ENCODE data around the gene ARAF.

ARAF gene

DNA sequence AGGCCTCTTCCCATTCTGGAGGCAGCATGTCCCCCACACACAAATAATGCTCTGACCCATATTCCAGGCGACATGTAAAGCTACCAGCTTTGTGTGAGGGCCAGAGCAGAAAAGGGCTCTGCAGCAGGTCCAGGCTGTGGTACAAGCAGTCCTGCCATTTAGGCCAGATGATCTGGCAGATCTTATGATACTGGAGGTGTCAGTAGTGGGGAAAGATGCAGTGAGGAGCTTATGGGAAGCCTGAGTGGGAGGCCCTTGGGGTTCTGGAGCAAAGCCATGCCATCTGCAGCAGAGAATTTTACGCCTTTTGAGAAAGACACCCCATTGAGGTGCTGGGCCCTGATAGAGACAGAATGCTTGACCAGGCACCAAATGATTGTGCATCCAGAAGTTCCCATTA, 50.9 kb downstream of the ARAF start:
- ChIA-PET CTCF (interaction anchor here (0.6 kb wide), 1 partner anchor 419 kb away, joined by 3 read pairs; no protein-coding TSS in a partner anchor), POLR2A (no interaction called here)
- Histone ChIP-seq H3K27ac (ENCODE audit: extremely low read depth, low read depth, low read length) (no peak overlapping the region), H3K9me3 (ENCODE audit: control insufficient read depth, insufficient read depth, low read depth, low read length) (no peaks in the 10 kb centered on the region), H3K4me1 (ENCODE audit: control insufficient read depth, insufficient read depth, low read length) (no peaks in the 10 kb centered on the region), H3K36me3 (ENCODE audit: control insufficient read depth in 2 of 2, insufficient read depth in 1 of 2, low read length in 2 of 2) (no peaks in the 10 kb centered on the region), H3K4me3 (ENCODE audit: low read depth, low read length) (no peak overlapping the region)
- no peak for TF ChIP-seq ZNF335 (tag by site-specific recombination; conservative IDR thresholded peaks at IDR 0.05)
- no peak for TF ChIP-seq ZNF274 (IDR thresholded peaks at IDR 0.05; ENCODE audit: low read length)
- TF ChIP-seq ZNF274 (tag by site-specific recombination; IDR thresholded peaks at IDR 0.05; ENCODE audit: borderline replicate concordance): no peak
- TF ChIP-seq, protein P1, sequence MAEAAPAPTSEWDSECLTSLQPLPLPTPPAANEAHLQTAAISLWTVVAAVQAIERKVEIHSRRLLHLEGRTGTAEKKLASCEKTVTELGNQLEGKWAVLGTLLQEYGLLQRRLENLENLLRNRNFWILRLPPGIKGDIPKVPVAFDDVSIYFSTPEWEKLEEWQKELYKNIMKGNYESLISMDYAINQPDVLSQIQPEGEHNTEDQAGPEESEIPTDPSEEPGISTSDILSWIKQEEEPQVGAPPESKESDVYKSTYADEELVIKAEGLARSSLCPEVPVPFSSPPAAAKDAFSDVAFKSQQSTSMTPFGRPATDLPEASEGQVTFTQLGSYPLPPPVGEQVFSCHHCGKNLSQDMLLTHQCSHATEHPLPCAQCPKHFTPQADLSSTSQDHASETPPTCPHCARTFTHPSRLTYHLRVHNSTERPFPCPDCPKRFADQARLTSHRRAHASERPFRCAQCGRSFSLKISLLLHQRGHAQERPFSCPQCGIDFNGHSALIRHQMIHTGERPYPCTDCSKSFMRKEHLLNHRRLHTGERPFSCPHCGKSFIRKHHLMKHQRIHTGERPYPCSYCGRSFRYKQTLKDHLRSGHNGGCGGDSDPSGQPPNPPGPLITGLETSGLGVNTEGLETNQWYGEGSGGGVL (tag by site-specific recombination; IDR thresholded peaks at IDR 0.05): no peak
- no peak for TF ChIP-seq BCL11A (tag by site-specific recombination; IDR thresholded peaks at IDR 0.05; ENCODE audit: low read depth)
- TF ChIP-seq ZNF48 (tag by site-specific recombination; IDR thresholded peaks at IDR 0.05): no peak
- TF ChIP-seq ZNF169 (tag by site-specific recombination; IDR thresholded peaks at IDR 0.05): no peak
- no peak for TF ChIP-seq ZNF394 (tag by site-specific recombination; IDR thresholded peaks at IDR 0.05; ENCODE audit: borderline replicate concordance)
- TF ChIP-seq MEIS1 (CRISPR knock-in tag; IDR thresholded peaks at IDR 0.05; ENCODE audit: borderline replicate concordance): no peak
- no peak for TF ChIP-seq ZNF558 (tag by site-specific recombination; IDR thresholded peaks at IDR 0.05)
- TF ChIP-seq EGR2 (tag by site-specific recombination; IDR thresholded peaks at IDR 0.05; ENCODE audit: low read depth): no peak

DNA sequence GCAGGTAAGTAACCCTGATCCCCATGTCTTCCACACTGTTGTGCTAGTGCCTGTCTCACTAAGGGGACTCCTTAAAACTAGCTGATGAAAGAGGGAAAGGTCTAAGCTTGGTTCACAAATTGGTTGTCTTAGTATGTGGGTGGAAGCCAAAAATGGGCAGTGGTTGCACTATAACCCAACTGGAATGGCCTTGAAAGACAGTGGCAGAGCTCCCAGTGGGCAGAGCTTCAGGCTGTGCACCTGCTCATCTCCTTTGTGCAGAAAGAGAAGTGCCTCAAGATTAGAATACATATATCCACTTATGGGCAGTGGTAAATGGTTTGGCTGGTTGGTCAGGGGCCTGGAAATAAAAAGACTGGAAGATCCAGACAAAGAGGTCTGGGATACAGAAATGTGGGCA, 51.4 kb downstream of the ARAF start:
- ChIA-PET CTCF (interaction anchor here (0.6 kb wide), 1 partner anchor 420 kb away, joined by 3 read pairs; no protein-coding TSS in a partner anchor), POLR2A (no interaction called here)
- H3K4me3 ChIP-seq (ENCODE audit: low read depth, low read length): no peak overlapping the region
- no peaks in the 10 kb centered on the region for H3K9me3 ChIP-seq (ENCODE audit: control insufficient read depth, insufficient read depth, low read depth, low read length)
- H3K4me1 ChIP-seq (ENCODE audit: control insufficient read depth, insufficient read depth, low read length): no peaks in the 10 kb centered on the region
- TF ChIP-seq ZNF843 (tag by site-specific recombination; IDR thresholded peaks at IDR 0.05): no peak
- TF ChIP-seq, protein P2, sequence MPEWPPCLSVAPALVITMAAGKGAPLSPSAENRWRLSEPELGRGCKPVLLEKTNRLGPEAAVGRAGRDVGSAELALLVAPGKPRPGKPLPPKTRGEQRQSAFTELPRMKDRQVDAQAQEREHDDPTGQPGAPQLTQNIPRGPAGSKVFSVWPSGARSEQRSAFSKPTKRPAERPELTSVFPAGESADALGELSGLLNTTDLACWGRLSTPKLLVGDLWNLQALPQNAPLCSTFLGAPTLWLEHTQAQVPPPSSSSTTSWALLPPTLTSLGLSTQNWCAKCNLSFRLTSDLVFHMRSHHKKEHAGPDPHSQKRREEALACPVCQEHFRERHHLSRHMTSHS (tag by site-specific recombination; IDR thresholded peaks at IDR 0.05): no peak
- TF ChIP-seq, protein P3, sequence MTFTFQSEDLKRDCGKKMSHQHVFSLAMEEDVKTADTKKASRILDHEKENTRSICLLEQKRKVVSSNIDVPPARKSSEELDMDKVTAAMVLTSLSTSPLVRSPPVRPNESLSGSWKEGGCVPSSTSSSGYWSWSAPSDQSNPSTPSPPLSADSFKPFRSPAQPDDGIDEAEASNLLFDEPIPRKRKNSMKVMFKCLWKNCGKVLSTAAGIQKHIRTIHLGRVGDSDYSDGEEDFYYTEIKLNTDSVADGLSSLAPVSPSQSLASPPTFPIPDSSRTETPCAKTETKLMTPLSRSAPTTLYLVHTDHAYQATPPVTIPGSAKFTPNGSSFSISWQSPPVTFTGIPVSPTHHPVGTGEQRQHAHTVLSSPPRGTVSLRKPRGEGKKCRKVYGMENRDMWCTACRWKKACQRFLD (tag by site-specific recombination; IDR thresholded peaks at IDR 0.05): no peak
- no peak for TF ChIP-seq ZSCAN23 (tag by site-specific recombination; IDR thresholded peaks at IDR 0.05)
- TF ChIP-seq ZNF596 (tag by site-specific recombination; IDR thresholded peaks at IDR 0.05): no peak
- TF ChIP-seq ZNF776 (tag by site-specific recombination; IDR thresholded peaks at IDR 0.05; ENCODE audit: borderline replicate concordance): no peak
- TF ChIP-seq MEIS1 (CRISPR knock-in tag; IDR thresholded peaks at IDR 0.05; ENCODE audit: borderline replicate concordance): no peak
- no peak for TF ChIP-seq ZNF548 (tag by site-specific recombination; IDR thresholded peaks at IDR 0.05)
- no peak for TF ChIP-seq ZNF610 (tag by site-specific recombination; IDR thresholded peaks at IDR 0.05; ENCODE audit: borderline replicate concordance)
- no peak overlapping the region for H3K27ac ChIP-seq (ENCODE audit: extremely low read depth, low read depth, low read length)
- H3K36me3 ChIP-seq (ENCODE audit: control insufficient read depth in 2 of 2, insufficient read depth in 1 of 2, low read length in 2 of 2): no peaks in the 10 kb centered on the region

DNA sequence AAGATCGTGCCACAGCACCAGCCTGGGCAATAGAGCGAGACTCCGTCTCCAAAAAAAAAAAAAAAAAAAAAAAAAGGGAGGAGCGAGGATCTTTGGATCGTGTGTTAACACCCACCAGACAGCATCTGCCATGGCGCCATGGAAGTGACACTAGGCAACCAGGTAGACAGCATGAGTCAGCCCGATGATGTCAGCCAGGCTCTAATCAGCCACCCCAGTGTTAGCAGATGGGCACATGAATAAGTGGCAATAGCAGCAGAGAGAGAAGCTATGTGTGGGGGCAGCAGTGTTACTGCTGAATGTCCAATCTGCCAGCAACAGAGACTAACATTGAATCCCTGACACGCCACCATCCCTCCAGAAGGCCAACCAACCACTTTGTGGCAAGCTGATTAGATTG, 52.1 kb downstream of the ARAF start:
- Histone ChIP-seq H3K9me3 (ENCODE audit: control insufficient read depth, insufficient read depth, low read depth, low read length) (no peaks in the 10 kb centered on the region), H3K4me3 (ENCODE audit: low read depth, low read length) (no peak overlapping the region), H3K4me1 (ENCODE audit: control insufficient read depth, insufficient read depth, low read length) (no peaks in the 10 kb centered on the region), H3K27ac (ENCODE audit: extremely low read depth, low read depth, low read length) (no peak overlapping the region), H3K36me3 (ENCODE audit: control insufficient read depth in 2 of 2, insufficient read depth in 1 of 2, low read length in 2 of 2) (no peaks in the 10 kb centered on the region)
- ChIA-PET CTCF (interaction anchor here (0.6 to 1.3 kb wide), 3 partner anchors 10 to 1359 kb away, joined by 3 read pairs; no protein-coding TSS in a partner anchor), POLR2A (interaction anchor here (1.2 kb wide), 1 partner anchor 11 kb away, joined by 3 read pairs; no protein-coding TSS in a partner anchor)
- TF ChIP-seq, protein P1 (tag by site-specific recombination; IDR thresholded peaks at IDR 0.05): 0 out of 2 replicates have a peak, but pooled peaks have one; percentile 12
- TF ChIP-seq ZNF549 (tag by site-specific recombination; IDR thresholded peaks at IDR 0.05) (no peak), ZNF629 (tag by site-specific recombination; IDR thresholded peaks at IDR 0.05) (peak; percentile 40)
- TF ChIP-seq, protein P4, sequence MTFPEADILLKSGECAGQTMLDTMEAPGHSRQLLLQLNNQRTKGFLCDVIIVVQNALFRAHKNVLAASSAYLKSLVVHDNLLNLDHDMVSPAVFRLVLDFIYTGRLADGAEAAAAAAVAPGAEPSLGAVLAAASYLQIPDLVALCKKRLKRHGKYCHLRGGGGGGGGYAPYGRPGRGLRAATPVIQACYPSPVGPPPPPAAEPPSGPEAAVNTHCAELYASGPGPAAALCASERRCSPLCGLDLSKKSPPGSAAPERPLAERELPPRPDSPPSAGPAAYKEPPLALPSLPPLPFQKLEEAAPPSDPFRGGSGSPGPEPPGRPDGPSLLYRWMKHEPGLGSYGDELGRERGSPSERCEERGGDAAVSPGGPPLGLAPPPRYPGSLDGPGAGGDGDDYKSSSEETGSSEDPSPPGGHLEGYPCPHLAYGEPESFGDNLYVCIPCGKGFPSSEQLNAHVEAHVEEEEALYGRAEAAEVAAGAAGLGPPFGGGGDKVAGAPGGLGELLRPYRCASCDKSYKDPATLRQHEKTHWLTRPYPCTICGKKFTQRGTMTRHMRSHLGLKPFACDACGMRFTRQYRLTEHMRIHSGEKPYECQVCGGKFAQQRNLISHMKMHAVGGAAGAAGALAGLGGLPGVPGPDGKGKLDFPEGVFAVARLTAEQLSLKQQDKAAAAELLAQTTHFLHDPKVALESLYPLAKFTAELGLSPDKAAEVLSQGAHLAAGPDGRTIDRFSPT (tag by site-specific recombination; IDR thresholded peaks at IDR 0.05): no peak
